M059J (cell line): Measurements from ENCODE around the gene MYO1A. TPM values are rescaled to one million over a fixed set of nuclear protein-coding genes. Genes with fewer than 3 reads are reported as not detected.
A peak's percentile ranks its signal among the peaks of the same experiment; 100 is the strongest.
"Not testable (repeated sequence)": the region's sequence is repeated elsewhere in the genome, so short reads cannot be mapped to it uniquely, and the experiment has no call there.

Experiments used
- DNase-seq: peaks from one replicate; pipeline ENCODE4 v3.0.0-alpha.2; 2012; ENCODE audit warnings: low read depth
- total RNA-seq: library from RNA; depleted of rRNA; stranded (reverse); fragments of >200 nt; shearing (Covaris generic); gene quantifications from 2 replicates; pipeline ENCODE4 v1.2.3, GENCODE V29; 2014

The MYO1A gene
- total RNA-seq, 1 experiment from 2014 or later, result not detected

DNA sequence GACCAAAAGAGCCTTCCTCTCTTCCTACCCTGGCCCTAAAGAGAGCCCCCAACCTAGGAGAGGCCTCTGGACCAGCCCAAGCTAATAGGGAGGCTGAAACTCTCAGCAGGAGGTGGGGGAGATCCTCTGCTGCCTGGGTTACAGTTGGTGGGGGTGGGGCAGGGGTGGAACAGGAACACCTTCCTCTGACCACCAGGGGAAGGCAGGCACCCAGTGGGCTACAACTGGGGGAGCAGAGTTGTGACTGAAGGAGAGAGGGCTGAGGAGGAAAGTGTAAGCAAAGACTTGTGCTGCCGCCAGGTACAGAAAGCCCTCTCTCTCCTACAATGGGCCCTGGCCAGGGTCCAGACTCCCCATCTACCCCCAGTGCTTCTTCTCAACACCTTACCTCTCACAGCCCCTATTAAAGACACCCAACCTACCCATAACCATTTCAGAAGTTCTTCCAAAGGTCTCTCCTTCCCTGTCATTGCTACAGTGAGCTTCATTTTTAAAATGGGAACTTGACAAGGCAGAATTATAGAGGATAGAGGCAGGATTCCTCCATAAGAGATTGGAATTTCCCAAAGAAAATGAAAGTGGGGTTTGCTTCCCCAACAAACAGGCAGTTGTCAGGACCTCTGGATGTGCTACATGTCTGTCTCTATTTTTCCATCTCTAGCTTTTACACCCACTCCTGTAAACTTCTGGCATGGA, 1.4 kb downstream of the MYO1A start:
- no peak for DNase-seq

DNA sequence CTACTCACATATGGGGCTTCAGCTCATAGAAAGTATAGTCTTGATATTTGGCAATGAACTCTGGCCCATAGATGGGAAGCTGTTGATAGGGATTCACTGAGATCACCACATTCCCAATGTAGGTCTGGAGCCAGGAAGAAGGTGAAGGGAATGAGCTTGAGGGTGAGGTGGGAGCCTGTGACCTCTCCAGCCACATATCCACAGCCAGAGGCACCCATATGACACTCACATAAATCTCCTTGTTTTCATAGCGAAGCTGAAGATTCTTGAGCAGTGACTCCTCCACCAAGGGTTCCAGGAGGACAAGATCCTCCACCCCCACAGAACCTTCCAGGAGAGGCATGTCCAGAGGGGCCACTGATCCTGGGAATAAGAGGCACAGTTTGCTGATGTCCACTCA, 1.9 kb downstream of the MYO1A start:
- peak; percentile 65 for DNase-seq

DNA sequence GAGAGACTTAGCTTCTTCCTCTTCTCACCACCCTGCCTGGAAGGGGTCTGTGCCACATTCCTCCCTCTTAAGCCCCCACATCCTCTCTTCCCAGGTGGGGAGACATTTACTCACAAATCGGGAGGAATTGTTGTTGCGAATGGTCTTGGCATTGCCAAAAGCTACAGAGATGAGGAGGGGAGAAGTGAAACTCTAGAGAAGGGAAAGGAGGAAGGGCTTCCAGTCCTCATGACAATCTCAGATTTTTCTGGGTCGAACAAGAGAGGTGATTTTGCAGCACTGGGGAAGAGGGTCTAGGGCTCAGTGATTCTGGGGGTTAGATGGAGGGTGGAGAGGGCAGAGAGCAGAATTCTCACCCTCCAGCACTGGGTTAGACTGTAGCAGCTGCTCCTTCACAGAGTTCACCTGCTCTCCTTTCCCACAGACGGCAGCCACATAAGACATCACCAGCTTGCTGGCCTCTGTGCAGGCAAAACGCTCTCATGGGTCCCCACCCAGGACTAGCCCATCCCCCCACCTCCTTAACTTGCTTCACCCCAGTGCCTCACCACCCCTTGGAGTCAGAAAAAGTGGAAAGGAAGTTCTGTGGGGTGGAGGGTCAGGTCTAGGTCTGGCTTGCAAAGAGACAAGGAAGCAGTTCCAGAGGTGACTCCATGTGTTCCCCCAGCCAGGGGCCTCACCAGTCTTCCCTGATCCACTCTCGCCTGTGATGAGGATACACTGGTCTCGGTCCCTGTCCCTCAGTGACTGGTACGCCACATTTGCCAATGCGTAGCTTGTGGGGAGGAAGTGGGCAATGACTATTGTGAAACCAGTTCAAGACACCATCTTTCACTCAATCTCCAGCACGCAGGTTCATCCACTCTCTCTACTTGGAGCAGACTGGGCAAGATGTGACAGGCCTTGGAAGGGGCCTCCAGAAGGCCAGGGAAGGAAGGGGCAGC, 2.7 kb downstream of the MYO1A start:
- DNase-seq, result no peak

DNA sequence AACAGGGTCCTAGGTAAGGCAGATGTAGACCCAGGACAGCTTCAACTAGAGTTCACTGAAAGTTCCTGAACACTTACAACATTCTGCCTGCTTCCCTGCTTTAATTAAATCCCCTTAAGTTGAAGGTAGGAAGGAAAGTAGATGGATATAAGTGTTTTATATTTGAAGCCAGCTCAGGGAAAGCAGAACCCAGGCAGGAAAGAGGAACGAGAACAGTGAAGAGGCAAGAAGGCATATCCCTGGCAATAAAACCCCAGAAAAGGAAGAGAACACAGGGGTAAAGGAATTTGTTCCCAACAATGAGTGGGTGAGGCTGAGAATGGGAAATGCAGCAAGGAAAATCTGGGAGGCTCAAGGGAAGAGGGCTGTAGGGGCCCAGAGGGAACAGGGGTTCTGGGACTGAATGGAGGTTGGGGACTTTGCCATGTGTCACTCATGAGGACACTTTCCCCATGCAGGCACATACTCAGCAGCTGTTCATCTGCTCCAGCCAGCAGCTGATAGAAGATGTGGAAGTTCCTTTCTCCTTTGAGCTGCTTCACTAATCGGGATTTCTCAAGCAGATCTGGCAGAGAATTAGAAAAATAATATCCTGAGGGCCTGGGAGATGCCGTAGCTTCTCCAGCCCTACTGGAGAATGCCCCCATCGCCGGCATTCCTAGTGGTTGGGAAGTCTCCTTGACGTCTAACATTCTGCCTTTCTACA, 3.7 kb downstream of the MYO1A start:
- no peak for DNase-seq

DNA sequence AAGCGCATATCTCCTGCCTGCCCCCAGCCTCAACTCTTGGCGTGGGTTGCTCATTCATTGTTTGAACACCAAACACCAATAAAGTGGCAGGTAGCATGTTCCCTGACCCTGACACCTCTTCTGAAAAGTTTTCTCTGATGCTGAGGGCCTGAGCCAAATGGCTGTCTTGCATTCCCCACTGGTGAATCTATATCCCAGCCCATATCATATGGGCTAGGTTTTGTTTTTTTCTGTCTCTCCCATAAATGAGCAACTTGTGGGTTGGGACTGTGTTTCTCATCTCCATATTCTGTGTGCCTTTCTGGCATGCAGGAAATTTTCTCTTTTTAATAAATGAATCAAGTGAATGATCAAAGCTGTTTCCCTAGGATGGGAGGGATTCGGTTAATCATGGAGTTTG, 5.0 kb downstream of the MYO1A start:
- DNase-seq, result no peak

DNA sequence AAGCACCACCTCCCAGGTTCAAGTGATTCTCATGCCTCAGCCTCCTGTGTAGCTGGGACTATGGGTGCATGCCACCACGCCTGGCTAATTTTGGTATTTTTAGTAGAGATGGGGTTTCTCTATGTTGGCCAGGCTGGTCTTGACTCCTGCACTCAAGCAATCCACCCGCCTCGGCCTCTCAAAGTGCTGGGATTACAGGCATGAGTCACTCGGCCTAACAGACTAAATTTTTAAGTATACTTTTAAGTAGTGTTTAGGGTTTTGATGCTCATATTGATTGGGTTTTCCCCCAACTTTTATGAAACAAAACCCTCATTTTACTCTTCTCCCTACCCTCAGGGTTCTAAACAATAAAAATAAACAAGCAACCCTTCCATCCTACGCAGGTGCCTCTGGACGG, 5.5 kb downstream of the MYO1A start:
- no peak for DNase-seq

DNA sequence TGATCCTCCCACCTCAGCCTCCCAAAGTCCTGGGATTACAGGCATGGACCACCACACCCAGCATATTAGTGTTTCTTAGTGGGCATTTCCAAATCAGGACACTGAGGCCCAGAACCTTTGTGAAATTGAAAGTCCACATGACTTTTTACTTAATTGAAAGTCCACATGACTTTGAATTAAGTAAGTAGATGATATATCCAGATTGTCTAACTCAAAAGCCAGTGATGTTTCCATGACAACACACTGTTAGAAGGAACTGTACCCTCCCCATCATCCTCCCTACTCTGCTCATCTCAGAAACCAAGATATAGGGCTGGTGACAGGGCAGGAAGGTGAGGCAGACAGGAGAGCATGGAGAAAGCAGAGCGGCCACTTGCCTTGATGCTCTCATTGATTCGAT, 7.2 kb downstream of the MYO1A start:
- DNase-seq, result no peak

DNA sequence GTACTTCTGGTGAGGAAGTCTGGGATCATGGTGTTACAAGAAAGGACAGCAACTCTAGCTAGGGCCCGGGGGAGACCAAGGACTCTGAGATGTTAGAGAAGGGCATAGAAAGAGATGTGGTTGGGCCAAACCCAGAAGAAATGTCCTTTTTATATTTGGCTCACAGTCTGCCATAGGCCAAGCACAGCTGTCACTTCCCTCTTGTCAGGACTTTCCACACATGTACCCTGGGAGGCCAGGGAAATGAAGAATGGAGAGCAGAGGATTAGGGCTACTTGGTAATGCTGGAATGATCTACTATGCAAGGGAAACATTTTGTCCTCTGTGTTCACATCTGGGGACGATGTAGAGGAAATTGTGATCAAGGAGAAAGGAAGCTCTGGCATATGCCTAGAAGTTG, 9.2 kb downstream of the MYO1A start:
- DNase-seq, result no peak

DNA sequence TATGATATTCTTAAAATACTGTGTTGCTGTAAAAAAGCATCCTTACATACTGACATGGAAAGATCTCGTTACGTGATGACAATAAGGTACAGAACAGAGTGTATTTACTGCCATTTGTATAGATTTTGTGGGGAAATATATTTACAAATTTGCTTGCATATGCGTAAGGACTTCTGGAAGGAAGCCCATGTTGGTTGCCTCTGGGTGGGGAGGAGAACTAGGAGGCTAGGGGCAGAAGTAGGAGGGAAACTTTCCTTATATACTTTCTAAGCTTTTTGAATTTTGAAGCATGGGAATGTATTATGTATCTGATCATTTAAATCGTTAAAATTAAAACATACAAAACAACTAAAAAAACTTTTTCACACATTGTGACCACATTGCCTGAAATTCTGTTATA, 9.7 kb downstream of the MYO1A start:
- no peak for DNase-seq

DNA sequence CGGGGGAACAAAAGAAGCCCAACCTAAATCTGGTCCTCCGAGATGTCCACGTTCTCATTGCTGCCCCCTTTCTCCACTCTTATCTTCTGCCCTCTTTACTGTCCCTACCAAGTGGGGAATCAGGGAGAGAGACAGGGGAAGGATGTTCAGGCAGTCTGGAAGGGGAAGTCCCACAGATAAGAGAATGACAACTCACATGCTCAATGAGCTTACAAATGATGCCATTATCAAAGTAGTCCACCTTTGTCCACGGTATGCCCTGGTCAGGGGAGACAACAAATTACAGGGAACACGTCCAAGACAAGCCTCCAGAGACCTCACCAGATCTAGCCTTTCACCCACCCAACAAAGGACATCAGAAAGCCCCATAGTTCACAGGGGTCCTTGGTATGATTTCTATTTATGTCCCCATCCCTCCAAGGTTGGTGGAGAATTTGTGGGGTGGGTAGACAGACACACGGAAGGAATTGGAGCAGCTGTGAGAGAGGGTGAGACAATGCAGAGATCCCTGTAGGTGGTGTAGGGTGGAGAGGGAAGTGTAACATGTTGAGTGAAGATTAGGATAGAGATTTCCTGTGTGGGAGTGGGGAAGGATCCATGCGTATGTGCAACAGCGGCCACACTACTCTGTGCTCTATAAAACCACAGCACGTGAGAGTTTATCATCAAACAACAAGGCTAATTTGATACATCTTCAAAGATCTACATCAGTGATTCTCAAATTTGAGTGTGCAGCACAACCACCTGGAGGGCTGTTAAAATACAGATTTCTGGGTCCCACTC, 10.7 kb downstream of the MYO1A start:
- DNase-seq, result no peak

DNA sequence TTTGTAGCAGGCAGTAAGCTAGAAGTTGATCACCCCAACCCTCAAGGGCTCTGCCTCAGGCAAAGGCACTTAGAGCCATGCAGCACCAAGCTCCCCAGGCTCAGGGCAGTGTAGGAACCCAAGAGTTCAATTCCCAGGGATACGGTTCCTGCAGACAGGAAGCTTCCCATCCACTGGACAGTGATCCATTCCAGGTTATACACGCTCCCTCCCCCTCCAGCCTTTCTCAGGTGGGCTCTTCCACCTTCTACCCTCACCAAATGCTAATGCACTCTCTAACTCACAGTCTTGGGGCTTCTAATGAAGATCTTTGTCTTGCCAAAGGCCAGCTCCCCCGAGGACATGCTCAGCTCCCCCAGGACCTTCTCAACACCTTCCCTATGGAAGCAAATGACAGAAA, 12.7 kb downstream of the MYO1A start:
- no peak for DNase-seq

DNA sequence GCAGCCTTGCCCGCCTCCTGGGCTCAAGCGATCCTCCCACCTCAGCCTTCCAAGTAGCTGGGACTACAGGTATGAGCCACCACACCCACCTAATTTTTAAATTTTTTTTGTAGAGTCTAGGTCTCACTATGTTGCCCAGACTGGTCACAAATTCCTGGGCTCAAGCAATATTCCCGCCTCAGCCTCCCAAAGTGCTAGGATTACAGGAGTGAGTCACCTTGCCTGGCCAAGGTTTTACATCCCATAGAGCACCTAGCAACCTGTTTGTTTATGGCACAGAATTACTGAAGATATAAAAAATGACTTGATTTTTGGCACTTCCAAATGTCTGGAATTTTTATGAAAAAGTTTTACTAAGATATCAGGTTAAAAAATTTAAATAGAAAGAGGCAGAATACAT, 16.5 kb downstream of the MYO1A start:
- peak; percentile 47 for DNase-seq

DNA sequence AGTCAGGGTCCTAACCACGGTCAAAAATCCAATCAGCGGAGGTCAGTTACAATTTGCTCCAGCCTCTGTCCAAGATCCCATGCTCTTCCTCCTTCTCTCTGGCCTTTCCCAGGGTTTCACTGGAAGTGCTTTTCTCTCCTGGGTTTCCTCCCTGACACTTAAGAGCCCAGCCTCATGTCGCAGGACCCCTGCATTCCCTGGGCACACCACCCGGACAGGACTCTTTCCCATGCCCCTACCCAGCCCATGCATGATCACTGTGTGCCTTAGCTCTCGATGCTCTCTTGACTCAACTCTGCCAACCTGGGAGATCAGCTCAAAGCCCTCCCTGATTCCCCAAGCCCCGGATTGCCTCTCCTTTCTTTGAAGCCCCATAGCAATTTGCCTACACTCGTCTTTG, 18.1 kb downstream of the MYO1A start:
- no peak for DNase-seq

DNA sequence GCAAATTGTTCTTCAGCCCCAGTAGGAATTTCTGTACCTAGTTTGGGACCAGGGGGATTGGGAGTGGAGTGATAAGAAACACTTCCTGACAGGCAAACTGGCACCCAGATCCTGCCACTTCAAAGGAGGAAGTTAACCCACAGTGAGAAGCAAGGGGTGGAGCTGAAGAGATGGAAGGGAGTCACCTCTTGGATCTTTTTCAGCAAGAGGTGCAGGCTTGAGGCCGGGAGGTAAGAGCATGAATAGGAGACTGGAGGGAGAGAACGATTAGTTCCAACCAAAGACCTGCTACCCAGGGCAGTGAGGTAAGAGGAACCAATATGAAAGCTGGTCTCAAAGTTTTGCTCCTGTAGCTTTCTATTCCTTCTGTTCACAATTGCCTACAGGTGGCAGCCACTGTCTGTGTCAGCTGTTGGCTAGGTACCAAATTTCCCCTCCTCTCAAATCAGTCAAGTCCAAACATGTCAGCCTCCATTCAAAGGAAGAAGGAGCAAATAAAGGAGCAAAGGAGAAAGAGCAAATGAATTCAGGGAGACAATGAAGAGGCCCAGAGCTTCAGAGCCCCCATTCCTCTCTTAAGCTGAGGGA, 18.7 kb downstream of the MYO1A start:
- DNase-seq, result no peak

DNA sequence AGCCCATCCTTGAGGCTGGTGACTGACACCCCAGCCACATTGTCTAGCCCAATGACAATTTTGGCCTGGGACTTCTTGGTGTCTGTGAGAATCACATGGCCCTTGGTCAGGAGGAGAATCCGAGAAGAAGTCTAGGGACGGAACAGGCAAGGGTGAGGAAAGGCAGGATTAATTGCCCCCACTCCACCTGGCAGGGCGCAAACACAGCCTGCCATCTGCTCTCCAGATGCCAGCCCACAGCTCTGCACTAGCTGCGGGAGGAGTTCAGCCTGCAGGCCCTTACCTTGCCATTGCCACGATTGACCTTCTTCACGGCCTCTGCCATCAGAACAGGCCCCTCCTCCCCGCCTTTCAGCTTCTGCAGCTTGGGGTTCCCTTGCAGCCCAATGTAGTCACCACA, 20.5 kb downstream of the MYO1A start:
- DNase-seq, result no peak

DNA sequence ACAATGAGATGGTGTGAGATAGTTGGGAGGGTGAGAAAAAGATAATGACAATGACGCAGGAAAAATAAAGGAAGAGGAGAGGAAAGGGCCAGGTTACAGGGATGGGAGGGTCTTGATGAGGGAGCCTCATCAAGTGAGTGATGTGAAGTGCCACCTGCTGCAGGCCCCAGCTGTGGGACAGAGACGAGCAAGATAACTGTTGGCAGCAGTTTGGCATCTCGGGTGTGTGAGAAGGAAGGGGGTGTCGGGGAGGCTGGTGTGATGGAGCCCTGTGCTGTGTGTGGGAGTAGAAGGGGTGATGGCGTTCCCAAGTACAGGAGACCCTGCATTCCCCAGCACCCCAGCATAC, 22.1 kb downstream of the MYO1A start:
- DNase-seq, result no peak

DNA sequence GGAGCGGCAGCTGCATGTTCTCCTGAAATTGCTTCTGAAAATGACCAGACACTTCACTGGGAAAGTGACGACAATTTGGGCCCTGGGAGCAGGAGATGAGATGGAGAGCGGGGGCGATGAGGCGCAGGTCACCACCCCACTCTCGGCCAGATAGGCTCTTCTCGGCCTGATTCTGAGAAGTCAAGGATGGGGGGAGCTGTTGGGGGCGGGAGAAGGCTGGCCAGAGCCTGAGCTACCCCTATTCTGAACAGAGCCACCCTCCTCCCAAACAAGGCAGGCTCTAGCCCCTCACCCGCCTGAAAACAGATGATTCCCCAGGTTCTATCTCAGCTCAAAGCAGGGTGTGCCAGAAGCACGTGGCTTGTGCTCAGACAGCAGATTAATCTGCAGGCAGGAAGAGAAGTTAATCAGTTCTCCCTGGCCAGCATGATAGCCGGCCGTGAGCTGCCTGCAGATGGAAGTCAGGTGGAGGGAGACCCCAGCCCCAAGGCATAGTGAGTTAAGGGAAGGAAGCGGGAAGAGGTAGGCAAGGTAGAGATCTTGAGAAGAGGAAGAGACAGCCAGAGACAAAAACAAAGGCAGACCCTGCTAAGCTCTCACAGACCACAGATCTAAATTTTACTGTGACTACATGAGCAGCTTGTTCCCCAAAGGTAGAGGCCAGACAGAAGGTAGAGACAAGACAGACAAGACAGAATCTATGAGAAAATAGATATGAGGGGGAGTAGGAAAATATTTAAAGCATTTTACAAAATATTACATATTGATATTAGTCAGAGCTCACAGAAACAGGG, 22.7 kb downstream of the MYO1A start:
- no peak for DNase-seq

DNA sequence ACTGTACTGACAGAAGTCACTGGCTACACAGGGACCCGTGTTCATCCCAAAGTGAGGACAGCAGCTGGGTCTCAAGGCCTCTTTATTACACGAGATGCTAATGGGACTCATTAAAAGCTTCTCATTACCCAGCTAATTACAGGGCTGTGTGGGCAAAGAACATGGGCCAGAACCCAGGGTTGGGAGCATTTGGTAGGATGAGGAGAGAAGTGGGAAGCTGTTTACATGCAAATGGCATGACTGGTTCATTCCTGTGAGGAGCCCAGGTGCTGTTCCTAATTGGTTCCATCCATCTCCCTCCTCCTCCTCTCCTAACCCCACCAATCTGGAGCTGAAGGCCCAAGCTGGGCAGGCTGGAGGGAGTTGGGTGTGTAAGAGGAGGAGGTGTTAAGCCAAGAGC, 24.7 kb downstream of the MYO1A start:
- no peak for DNase-seq

DNA sequence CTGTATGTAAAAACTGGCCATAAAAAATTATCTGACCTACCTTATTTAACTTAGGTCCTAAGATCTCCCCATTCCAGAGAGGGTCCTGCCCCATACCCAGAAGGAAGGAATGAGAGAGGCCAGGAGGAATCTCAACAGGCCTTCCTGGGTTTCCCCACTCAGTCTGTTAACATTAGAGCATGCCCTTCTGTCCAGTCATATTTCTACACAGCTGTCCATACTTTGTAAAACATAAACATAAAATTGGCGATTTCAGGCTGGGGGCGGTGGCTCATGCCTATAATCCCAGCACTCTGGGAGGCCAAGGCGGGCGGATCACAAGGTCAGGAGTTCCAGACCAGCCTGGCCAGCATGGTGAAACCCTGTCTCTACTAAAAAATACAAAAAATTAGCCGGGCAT, 27.6 kb downstream of the MYO1A start:
- DNase-seq, result not testable (repeated sequence)

DNA sequence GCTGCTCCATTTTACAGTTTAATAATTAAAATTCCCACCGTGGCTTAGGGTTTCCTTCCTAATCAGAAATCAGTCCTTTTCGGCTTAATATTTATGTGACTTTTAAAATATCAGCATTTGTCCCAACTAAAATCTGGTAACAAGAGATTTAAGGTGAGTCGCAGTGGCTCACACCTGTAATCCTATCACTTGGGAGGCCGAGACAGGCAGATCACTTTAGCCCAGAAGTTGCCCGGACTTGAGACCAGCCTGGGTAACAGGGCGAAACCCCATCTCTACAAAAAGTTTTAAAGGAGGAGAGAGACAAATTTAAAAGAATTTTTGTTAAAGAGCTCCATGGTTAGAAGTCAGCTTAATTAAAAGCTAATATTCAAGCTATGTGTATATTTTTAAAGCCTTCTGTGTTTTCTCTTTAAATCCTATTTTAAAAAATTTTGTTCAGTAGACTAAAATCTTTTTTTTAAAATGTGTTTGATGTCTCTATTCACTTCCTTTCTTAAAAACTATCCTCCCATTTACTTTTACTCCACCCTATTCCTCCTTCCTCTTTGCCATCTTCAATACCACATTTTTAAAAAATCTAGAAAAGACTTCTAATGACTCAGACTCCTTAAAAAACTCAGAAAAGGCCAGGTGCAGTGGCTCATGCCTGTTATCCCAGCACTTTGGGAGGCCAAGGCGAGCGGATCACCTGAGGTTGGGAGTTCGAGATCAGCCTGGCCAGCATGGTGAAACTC, 29.8 kb downstream of the MYO1A start:
- DNase-seq, result no peak
